IMR-90 (cell line): Measurements from ENCODE around the gene MEIS3. TPM values are rescaled to one million over a fixed set of nuclear protein-coding genes. Genes with fewer than 3 reads are reported as not detected.

Experiments
- ATAC-seq: fragments of 200-7000 bp; cut with Tn5 transposase; 2 replicates; pipeline ENCODE4 v1.9.1; 2020; ENCODE audit warnings: low read depth, mild to moderate bottlenecking, moderate library complexity
- BruUV-seq: library from RNA; stranded (reverse); fragments of 400-500 nt; replicated peaks from 2 replicates; lab custom pipeline; 2021; lab: Mats Ljungman, UMichigan
- CTCF ChIA-PET: fragments of 300-600 bp; formaldehyde crosslinking; extraction: SDS; loops from one replicate; lab custom pipeline; 2021; ENCODE audit warnings: antibody characterized with exemption; lab: Yijun Ruan, JAX
- POLR2A ChIA-PET: fragments of 300-600 bp; sonication (Branson Sonifier 250); formaldehyde crosslinking; loops from one replicate; lab custom pipeline; 2022; ENCODE audit warnings: antibody characterized with exemption; ENCODE audit not compliant: unreplicated experiment; lab: Charles Lee
- DNase-seq: peaks from one replicate; pipeline ENCODE4 v3.0.0; 2013
- H2AFZ ChIP-seq: replicated peaks from 2 replicates; pipeline ENCODE3; 2013; ENCODE audit warnings: low read length, mild to moderate bottlenecking; ENCODE audit not compliant: poor library complexity
- H2AK5ac ChIP-seq: 2 replicates; pipeline ENCODE4 v1.6.1; 2013; ENCODE audit warnings: low read depth, low read length, inconsistent platforms
- H2AK9ac ChIP-seq: replicated peaks from 2 replicates; pipeline ENCODE3; 2013; ENCODE audit warnings: mild to moderate bottlenecking, low read depth, low read length, moderate library complexity; ENCODE audit not compliant: poor library complexity
- H2BK120ac ChIP-seq: 2 replicates; pipeline ENCODE4 v1.6.1; 2013; ENCODE audit warnings: low read depth, low read length, inconsistent platforms
- H2BK15ac ChIP-seq: 3 replicates; pipeline ENCODE4 v1.6.1; 2013; ENCODE audit warnings: low read depth, low read length, inconsistent platforms
- H2BK20ac ChIP-seq: 2 replicates; pipeline ENCODE4 v1.6.1; 2013; ENCODE audit warnings: low read depth, mild to moderate bottlenecking, inconsistent platforms, low read length, moderate library complexity
- H2BK5ac ChIP-seq: 2 replicates; pipeline ENCODE4 v1.6.1; 2013; ENCODE audit warnings: mild to moderate bottlenecking, low read depth, low read length, inconsistent platforms; ENCODE audit not compliant: poor library complexity, severe bottlenecking
- H3K14ac ChIP-seq: replicated peaks from 2 replicates; pipeline ENCODE4 v1.6.1; 2013; ENCODE audit warnings: low read depth, low read length, inconsistent platforms
- H3K18ac ChIP-seq: 2 replicates; pipeline ENCODE4 v1.6.1; 2013; ENCODE audit warnings: low read depth, low read length, control low read depth
- H3K23ac ChIP-seq: 2 replicates; pipeline ENCODE4 v1.6.1; 2013; ENCODE audit warnings: low read depth, low read length, inconsistent platforms
- H3K27ac ChIP-seq: 2 replicates; pipeline ENCODE4 v1.5.1; 2013; ENCODE audit warnings: mild to moderate bottlenecking, control low read depth, low read length; ENCODE audit not compliant: insufficient read depth
- H3K27me3 ChIP-seq: 2 replicates; pipeline ENCODE4 v1.6.1; 2013; ENCODE audit warnings: low read length; ENCODE audit not compliant: control insufficient read depth, insufficient read depth
- H3K36me3 ChIP-seq: 2 replicates; pipeline ENCODE4 v1.6.1; 2013; ENCODE audit warnings: low read length, mixed read lengths; ENCODE audit not compliant: control insufficient read depth, insufficient read depth
- H3K4ac ChIP-seq: 2 replicates; pipeline ENCODE4 v1.6.1; 2013; ENCODE audit warnings: low read depth, low read length, inconsistent platforms
- H3K4me1 ChIP-seq: 2 replicates; pipeline ENCODE4 v1.6.1; 2013; ENCODE audit warnings: low read length, mixed read lengths; ENCODE audit not compliant: control insufficient read depth, insufficient read depth
- H3K4me2 ChIP-seq: 2 replicates; pipeline ENCODE4 v1.6.1; 2013; ENCODE audit warnings: low read depth, mild to moderate bottlenecking, control low read depth, low read length, moderate library complexity
- H3K4me3 ChIP-seq: 2 replicates; pipeline ENCODE4 v1.5.1; 2013; ENCODE audit warnings: low read depth, mild to moderate bottlenecking, control low read depth, low read length, moderate library complexity; ENCODE audit not compliant: insufficient read depth
- H3K56ac ChIP-seq: 2 replicates; pipeline ENCODE4 v1.6.1; 2013; ENCODE audit warnings: low read length, inconsistent platforms; ENCODE audit not compliant: insufficient read depth; ENCODE audit errors: extremely low read depth
- H3K79me1 ChIP-seq, 2 experiments: 2 replicates each; pipeline ENCODE4 v1.6.1; 2013; ENCODE audit warnings: low read length in 2 of 2, inconsistent platforms in 1 of 2, low read depth in 1 of 2
- H3K9ac ChIP-seq: 2 replicates; pipeline ENCODE4 v1.6.1; 2013; ENCODE audit warnings: low read depth, low read length, control low read depth
- H3K9me1 ChIP-seq: 2 replicates; pipeline ENCODE4 v1.6.1; 2013; ENCODE audit warnings: low read length, inconsistent platforms; ENCODE audit not compliant: insufficient read depth
- H3K9me3 ChIP-seq: 2 replicates; pipeline ENCODE4 v1.6.1; 2013; ENCODE audit warnings: low read length; ENCODE audit not compliant: control insufficient read depth, insufficient read depth
- H4K20me1 ChIP-seq: 2 replicates; pipeline ENCODE4 v1.6.1; 2013; ENCODE audit warnings: low read length, inconsistent platforms; ENCODE audit not compliant: insufficient read depth
- H4K5ac ChIP-seq: 2 replicates; pipeline ENCODE4 v1.6.1; 2013; ENCODE audit warnings: mild to moderate bottlenecking, low read depth, low read length, control low read depth
- H4K8ac ChIP-seq, 2 experiments: 2 replicates each; pipeline ENCODE4 v1.6.1; 2013; ENCODE audit warnings: low read depth in 2 of 2, low read length in 2 of 2, control low read depth in 1 of 2, inconsistent platforms in 1 of 2
- H4K91ac ChIP-seq: 2 replicates; pipeline ENCODE4 v1.6.1; 2013; ENCODE audit warnings: low read depth, low read length, inconsistent platforms; ENCODE audit not compliant: insufficient read depth
- BHLHE40 ChIP-seq: fragments of 150-350 bp; IDR thresholded peaks from 2 replicates; pipeline ENCODE4 v1.6.1; 2016; ENCODE audit warnings: mild to moderate bottlenecking, low read depth, low read length
- CEBPB ChIP-seq: IDR thresholded peaks from 2 replicates; pipeline ENCODE4 v1.6.1; 2012; ENCODE audit warnings: low read depth, low read length, improper control_type of control experiment
- CHD1 ChIP-seq: IDR thresholded peaks from 2 replicates; pipeline ENCODE4 v1.6.1; 2012; ENCODE audit warnings: low read depth, low read length, improper control_type of control experiment
- CTCF ChIP-seq: conservative IDR thresholded peaks from 2 replicates; pipeline ENCODE4 v1.5.1; 2012; ENCODE audit warnings: mild to moderate bottlenecking, low read depth, low read length, improper control_type of control experiment
- FOS ChIP-seq: fragments of 150-350 bp; IDR thresholded peaks from 2 replicates; pipeline ENCODE4 v1.6.1; 2016; ENCODE audit warnings: low read depth, low read length
- MAFK ChIP-seq: IDR thresholded peaks from 2 replicates; pipeline ENCODE4 v1.6.1; 2012; ENCODE audit warnings: low read depth, low read length, improper control_type of control experiment
- MAZ ChIP-seq: IDR thresholded peaks from 2 replicates; pipeline ENCODE4 v1.6.1; 2012; ENCODE audit warnings: low read depth, mild to moderate bottlenecking, low read length, improper control_type of control experiment, moderate library complexity, borderline replicate concordance
- MXI1 ChIP-seq: IDR thresholded peaks from 2 replicates; pipeline ENCODE4 v1.6.1; 2012; ENCODE audit warnings: low read depth, mild to moderate bottlenecking, low read length, moderate library complexity, borderline replicate concordance
- NFE2L2 ChIP-seq: fragments of 150-350 bp; IDR thresholded peaks from 2 replicates; pipeline ENCODE4 v1.6.1; 2016; ENCODE audit warnings: low read depth, mild to moderate bottlenecking, low read length
- POLR2A ChIP-seq: IDR thresholded peaks from 2 replicates; pipeline ENCODE4 v1.6.1; 2012; ENCODE audit warnings: mild to moderate bottlenecking, low read depth, low read length
- RAD21 ChIP-seq: IDR thresholded peaks from 2 replicates; pipeline ENCODE4 v1.6.1; 2012; ENCODE audit warnings: low read length, improper control_type of control experiment
- RCOR1 ChIP-seq: IDR thresholded peaks from 2 replicates; pipeline ENCODE4 v1.6.1; 2012; ENCODE audit warnings: mild to moderate bottlenecking, low read length, improper control_type of control experiment; ENCODE audit not compliant: insufficient replicate concordance
- RFX5 ChIP-seq: IDR thresholded peaks from 2 replicates; pipeline ENCODE4 v1.8.0; 2012; ENCODE audit warnings: low read depth, mild to moderate bottlenecking, low read length, moderate library complexity
- SMC3 ChIP-seq: fragments of 150-350 bp; IDR thresholded peaks from 2 replicates; pipeline ENCODE4 v1.6.1; 2016; ENCODE audit warnings: low read depth, mild to moderate bottlenecking, antibody characterized with exemption, low read length, moderate library complexity
- USF2 ChIP-seq: fragments of 150-350 bp; IDR thresholded peaks from 2 replicates; pipeline ENCODE4 v1.6.1; 2017; ENCODE audit warnings: mild to moderate bottlenecking, antibody characterized with exemption, low read length, low read depth
- WGBS, 2 experiments: methylation state at CpG; one replicate each; pipeline versions ENCODE4 v1.1.5 to v1.1.7; 2013; ENCODE audit warnings: missing lambda C conversion rate in 2 of 2; ENCODE audit not compliant: insufficient read length in 1 of 2; ENCODE audit errors: extremely low coverage in 2 of 2; 5-methylcytosine and 5-hydroxymethylcytosine counted together
- dilution Hi-C: fragments of 300-500 bp; cut with HindIII; formaldehyde crosslinking; loops from one replicate; pipeline ENCODE4 v1.14.3; 2018; ENCODE audit warnings: low sequenced_read_pairs; ENCODE audit not compliant: unreplicated experiment
- in situ Hi-C: fragments of 300-500 bp; cut with MboI; formaldehyde crosslinking; loops from 3 replicates; pipeline ENCODE4 v1.14.3; 2019; ENCODE audit warnings: low sequenced_read_pairs, inconsistent platforms, mixed read lengths
- intact Hi-C: fragments of 100-400 bp; cut with micrococcal nuclease; formaldehyde crosslinking; loops from 2 replicates; pipeline ENCODE4 v1.10.0; 2022
- polyA plus RNA-seq, 3 experiments: library from polyadenylated mRNA; depleted of rRNA; stranded (reverse); fragments of >200 nt; gene quantifications; 2 replicates each; pipeline ENCODE4 v1.2.3, GENCODE V29; 2012; ENCODE audit warnings: low replicate concordance in 1 of 3
- total RNA-seq: library from RNA; depleted of rRNA; stranded (reverse); fragments of >200 nt; gene quantifications from 2 replicates; pipeline ENCODE4 v1.2.3, GENCODE V29; 2012
- TF ChIP-seq, protein P1 (sequence below): fragments of 150-350 bp; IDR thresholded peaks from 2 replicates; pipeline ENCODE4 v1.6.1; 2016; ENCODE audit warnings: low read depth, mild to moderate bottlenecking, low read length, moderate library complexity, borderline replicate concordance

The MEIS3 gene
- total and polyA plus RNA-seq, 2 of the 4 experiments (the other 2 are of a cell fraction): 32.4 to 33.0 TPM

GRCh38 chr19:47402504-47402903, 16.8 kb downstream of the MEIS3 start:
- H3K79me1 ChIP-seq: no peaks in the 10 kb centered on the region
- H3K56ac ChIP-seq: no peak overlapping the region
- no peak overlapping the region for H3K9ac ChIP-seq
- no peak overlapping the region for H4K8ac ChIP-seq
- H3K27ac ChIP-seq: no peak overlapping the region
- H2AFZ ChIP-seq: no peak overlapping the region
- H3K4me2 ChIP-seq: no peak overlapping the region
- no peaks in the 10 kb centered on the region for H3K4me1 ChIP-seq
- no peak for ATAC-seq
- no peak overlapping the region for H3K18ac ChIP-seq
- 0 out of 2 replicates have a peak, but pooled peaks cover 6% of the 10 kb centered on the region for H3K9me1 ChIP-seq
- WGBS, 2 experiments: 95% methylated on average over 4 of the region's 16 CpGs; no CpG with 5 or more reads in 1 of the 2 experiments
- no peak overlapping the region for H3K14ac ChIP-seq
- H2AK5ac ChIP-seq: no peak overlapping the region
- no peak overlapping the region for H2BK15ac ChIP-seq
- in situ Hi-C loops: no loop called here
- H2BK5ac ChIP-seq: no peak overlapping the region
- H2AK9ac ChIP-seq: no peak overlapping the region
- ChIA-PET POLR2A (no interaction called here), CTCF (interaction anchor here (1.0 kb wide), 1 partner anchor 11 kb away, joined by 4 read pairs; no protein-coding TSS in a partner anchor)
- dilution Hi-C loops: no loop called here
- peaks cover 7% of the 10 kb centered on the region; the same call in 1 of the 2 replicates for H4K20me1 ChIP-seq
- H3K4me3 ChIP-seq: no peak overlapping the region
- H3K4ac ChIP-seq: no peak overlapping the region
- no peak overlapping the region for H2BK20ac ChIP-seq
- H3K27me3 ChIP-seq: peaks cover 3% of the 10 kb centered on the region; the same call in 1 of the 2 replicates
- H4K5ac ChIP-seq: no peak overlapping the region
- H4K91ac ChIP-seq: no peak overlapping the region
- no peaks in the 10 kb centered on the region for H3K9me3 ChIP-seq
- H3K36me3 ChIP-seq: peaks cover 18% of the 10 kb centered on the region
- H2BK120ac ChIP-seq: no peak overlapping the region
- no peak for DNase-seq
- intact Hi-C loops: no loop called here
- no peak for TF ChIP-seq MAFK
- TF ChIP-seq FOS: no peak
- no peak for TF ChIP-seq SMC3
- TF ChIP-seq, protein P1, sequence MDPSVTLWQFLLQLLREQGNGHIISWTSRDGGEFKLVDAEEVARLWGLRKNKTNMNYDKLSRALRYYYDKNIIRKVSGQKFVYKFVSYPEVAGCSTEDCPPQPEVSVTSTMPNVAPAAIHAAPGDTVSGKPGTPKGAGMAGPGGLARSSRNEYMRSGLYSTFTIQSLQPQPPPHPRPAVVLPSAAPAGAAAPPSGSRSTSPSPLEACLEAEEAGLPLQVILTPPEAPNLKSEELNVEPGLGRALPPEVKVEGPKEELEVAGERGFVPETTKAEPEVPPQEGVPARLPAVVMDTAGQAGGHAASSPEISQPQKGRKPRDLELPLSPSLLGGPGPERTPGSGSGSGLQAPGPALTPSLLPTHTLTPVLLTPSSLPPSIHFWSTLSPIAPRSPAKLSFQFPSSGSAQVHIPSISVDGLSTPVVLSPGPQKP: no peak
- TF ChIP-seq RCOR1: no peak
- no peak for TF ChIP-seq NFE2L2
- no peak for TF ChIP-seq POLR2A
- TF ChIP-seq BHLHE40: no peak
- no peak for TF ChIP-seq USF2
- no peak for TF ChIP-seq CEBPB
- no peak for TF ChIP-seq RAD21
- TF ChIP-seq RFX5: no peak
- TF ChIP-seq MXI1: no peak
- TF ChIP-seq MAZ: no peak
- no peak for TF ChIP-seq CHD1
- no peak for TF ChIP-seq CTCF
- BruUV-seq: no TSS peak
- no peak overlapping the region for H3K23ac ChIP-seq
